AG09319 (cell line): ENCODE results near the gene GAGE2A.

Source experiments
- DNase-seq: peaks from one replicate; pipeline ENCODE4 v3.0.0-alpha.2; 2010; ENCODE audit warnings: low read depth; ENCODE audit errors: extremely low read depth
- TF ChIP-seq, protein P1 (sequence below): IDR thresholded peaks from 2 replicates; pipeline ENCODE4 v1.5.1; 2011; ENCODE audit warnings: low read depth, mild to moderate bottlenecking, inconsistent platforms, low read length, moderate library complexity

Gene GAGE2A

DNA sequence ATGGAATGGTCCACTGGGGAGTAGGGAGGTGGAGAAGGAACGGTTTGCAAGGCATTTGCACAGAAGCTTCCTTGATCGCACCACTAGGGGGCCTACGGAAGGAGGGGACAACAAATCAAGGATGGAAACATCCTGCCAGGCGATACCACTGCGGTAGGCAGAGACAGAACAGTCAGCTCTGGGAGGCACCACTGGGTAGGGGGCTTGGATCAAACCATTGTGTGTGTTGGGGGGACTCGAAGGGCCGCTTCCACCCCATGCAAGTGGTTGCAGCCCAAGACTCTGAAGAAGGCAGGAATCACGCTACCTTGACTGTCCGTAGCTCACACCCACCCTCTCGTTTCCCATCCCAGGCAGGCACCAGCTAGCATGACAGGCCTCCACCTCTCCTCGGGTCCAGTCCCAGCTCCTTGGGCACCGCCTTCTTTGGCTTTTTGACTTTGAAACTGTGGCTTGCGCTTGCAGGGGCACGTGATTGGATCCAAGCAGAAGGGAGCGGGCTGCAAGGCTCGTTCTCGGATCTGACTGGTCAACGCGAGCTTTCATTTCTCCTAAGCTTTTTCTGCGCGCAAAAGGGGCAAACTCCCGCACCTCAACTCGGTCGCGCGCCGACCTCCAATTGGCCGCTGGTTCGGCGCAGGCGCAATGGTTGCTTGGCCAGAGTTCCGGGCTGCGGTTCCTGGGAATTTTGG is 37.9 kb downstream of the GAGE2A start:
- TF ChIP-seq, protein P1, sequence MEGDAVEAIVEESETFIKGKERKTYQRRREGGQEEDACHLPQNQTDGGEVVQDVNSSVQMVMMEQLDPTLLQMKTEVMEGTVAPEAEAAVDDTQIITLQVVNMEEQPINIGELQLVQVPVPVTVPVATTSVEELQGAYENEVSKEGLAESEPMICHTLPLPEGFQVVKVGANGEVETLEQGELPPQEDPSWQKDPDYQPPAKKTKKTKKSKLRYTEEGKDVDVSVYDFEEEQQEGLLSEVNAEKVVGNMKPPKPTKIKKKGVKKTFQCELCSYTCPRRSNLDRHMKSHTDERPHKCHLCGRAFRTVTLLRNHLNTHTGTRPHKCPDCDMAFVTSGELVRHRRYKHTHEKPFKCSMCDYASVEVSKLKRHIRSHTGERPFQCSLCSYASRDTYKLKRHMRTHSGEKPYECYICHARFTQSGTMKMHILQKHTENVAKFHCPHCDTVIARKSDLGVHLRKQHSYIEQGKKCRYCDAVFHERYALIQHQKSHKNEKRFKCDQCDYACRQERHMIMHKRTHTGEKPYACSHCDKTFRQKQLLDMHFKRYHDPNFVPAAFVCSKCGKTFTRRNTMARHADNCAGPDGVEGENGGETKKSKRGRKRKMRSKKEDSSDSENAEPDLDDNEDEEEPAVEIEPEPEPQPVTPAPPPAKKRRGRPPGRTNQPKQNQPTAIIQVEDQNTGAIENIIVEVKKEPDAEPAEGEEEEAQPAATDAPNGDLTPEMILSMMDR: no peak
- no peak for DNase-seq

- no peak for DNase-seq
- TF ChIP-seq, protein P1: no peak
These were observed 55.8 kb downstream of the GAGE2A start for GRCh38 chrX:49644991-49645637.
